Rectal smooth muscle tissue (tissue), 1 donor: ENCODE measurements around the gene VENTX.
A peak's percentile ranks its signal among the peaks of the same experiment; 100 is the strongest.
"Not testable (repeated sequence)": the region's sequence is repeated elsewhere in the genome, so short reads cannot be mapped to it uniquely, and the experiment has no call there.

ENCODE experiments used
- H3K27ac ChIP-seq: one replicate; pipeline ENCODE4 v1.7.0; 2013; ENCODE audit warnings: low read depth, low read length, inconsistent platforms
- H3K27me3 ChIP-seq: one replicate; pipeline ENCODE4 v1.7.0; 2013; ENCODE audit warnings: low read length; ENCODE audit not compliant: control insufficient read depth, insufficient read depth
- H3K36me3 ChIP-seq: one replicate; pipeline ENCODE4 v1.7.0; 2013; ENCODE audit warnings: low read length; ENCODE audit not compliant: control insufficient read depth, insufficient read depth
- H3K4me1 ChIP-seq: one replicate; pipeline ENCODE4 v1.7.0; 2013; ENCODE audit warnings: low read length; ENCODE audit not compliant: control insufficient read depth, insufficient read depth
- H3K4me3 ChIP-seq: one replicate; pipeline ENCODE4 v1.7.0; 2013; ENCODE audit warnings: low read length
- H3K9ac ChIP-seq: one replicate; pipeline ENCODE4 v1.7.0; 2013; ENCODE audit warnings: low read length

Gene VENTX

GRCh38 chr10:133226251-133226808 is 11.3 kb upstream of the VENTX start:
- Histone ChIP-seq H3K4me3 (no peak overlapping the region), H3K27ac (no peak overlapping the region), H3K27me3 (peaks cover 2% of the 10 kb centered on the region), H3K4me1 (no peaks in the 10 kb centered on the region), H3K9ac (no peak overlapping the region), H3K36me3 (no peaks in the 10 kb centered on the region)

GRCh38 chr10:133227256-133227655 is 10.4 kb upstream of the VENTX start:
- Histone ChIP-seq H3K9ac (no peak overlapping the region), H3K27ac (no peak overlapping the region), H3K27me3 (peaks cover 7% of the 10 kb centered on the region), H3K4me1 (no peaks in the 10 kb centered on the region), H3K36me3 (no peaks in the 10 kb centered on the region), H3K4me3 (no peak overlapping the region)

GRCh38 chr10:133229265-133230043 is 8.2 kb upstream of the VENTX start:
- H3K27ac ChIP-seq, result no peak overlapping the region
- no peaks in the 10 kb centered on the region for H3K36me3 ChIP-seq
- peaks cover 7% of the 10 kb centered on the region for H3K27me3 ChIP-seq
- H3K9ac ChIP-seq, result no peak overlapping the region
- no peaks in the 10 kb centered on the region for H3K4me1 ChIP-seq
- H3K4me3 ChIP-seq, result no peak overlapping the region

GRCh38 chr10:133230044-133230361 is 7.7 kb upstream of the VENTX start, which contains the start of gene UTF1:
UTF1 (plus strand) TSS chr10:133230217; CDS start chr10:133230289, 72 bp downstream.
- Histone ChIP-seq H3K27me3 (peaks cover 7% of the 10 kb centered on the region), H3K4me1 (no peaks in the 10 kb centered on the region), H3K27ac (no peak within 1 kb of the TSS), H3K4me3 (no peak within 1 kb of the TSS), H3K36me3 (no peaks in the 10 kb centered on the region), H3K9ac (no peak within 1 kb of the TSS)

GRCh38 chr10:133230387-133231195 is 7.1 kb upstream of the VENTX start:
- Histone ChIP-seq H3K27ac (no peak overlapping the region), H3K36me3 (no peaks in the 10 kb centered on the region), H3K9ac (no peak overlapping the region), H3K27me3 (peaks cover 7% of the 10 kb centered on the region), H3K4me3 (no peak overlapping the region), H3K4me1 (no peaks in the 10 kb centered on the region)

GRCh38 chr10:133231244-133231945 is 6.3 kb upstream of the VENTX start:
- Histone ChIP-seq H3K27me3 (peaks cover 10% of the 10 kb centered on the region), H3K27ac (no peak overlapping the region), H3K4me1 (no peaks in the 10 kb centered on the region)

GRCh38 chr10:133231946-133232574 is 5.6 kb upstream of the VENTX start:
- no peak overlapping the region for H3K4me3 ChIP-seq
- no peaks in the 10 kb centered on the region for H3K36me3 ChIP-seq
- no peaks in the 10 kb centered on the region for H3K4me1 ChIP-seq
- H3K9ac ChIP-seq, result no peak overlapping the region
- peaks cover 15% of the 10 kb centered on the region for H3K27me3 ChIP-seq
- H3K27ac ChIP-seq, result no peak overlapping the region

More at GRCh38 chr10:133231244-133231945, 6.3 kb upstream of the VENTX start:
- H3K9ac ChIP-seq, result no peak overlapping the region
- no peaks in the 10 kb centered on the region for H3K36me3 ChIP-seq
- H3K4me3 ChIP-seq, result no peak overlapping the region

GRCh38 chr10:133234796-133235195 is 2.9 kb upstream of the VENTX start:
- not testable (repeated sequence) for H3K9ac ChIP-seq, H3K36me3 ChIP-seq, H3K27ac ChIP-seq, H3K4me1 ChIP-seq, H3K4me3 ChIP-seq
- peaks cover 22% of the 10 kb centered on the region for H3K27me3 ChIP-seq

GRCh38 chr10:133235265-133235855 is 2.3 kb upstream of the VENTX start:
- H3K4me1 ChIP-seq, result no peaks in the 10 kb centered on the region
- no peaks in the 10 kb centered on the region for H3K36me3 ChIP-seq
- no peak overlapping the region for H3K4me3 ChIP-seq
- H3K27me3 ChIP-seq, result peaks cover 22% of the 10 kb centered on the region
- H3K27ac ChIP-seq, result no peak overlapping the region
- no peak overlapping the region for H3K9ac ChIP-seq

GRCh38 chr10:133235932-133236331 is 1.7 kb upstream of the VENTX start:
- no peaks in the 10 kb centered on the region for H3K36me3 ChIP-seq
- peaks cover 23% of the 10 kb centered on the region for H3K27me3 ChIP-seq
- H3K4me3 ChIP-seq, result peak overlapping the region; percentile 27
- no peak overlapping the region for H3K9ac ChIP-seq
- no peak overlapping the region for H3K27ac ChIP-seq
- no peaks in the 10 kb centered on the region for H3K4me1 ChIP-seq

GRCh38 chr10:133236401-133237240 is 1.0 kb upstream of the VENTX start:
- peaks cover 25% of the 10 kb centered on the region for H3K27me3 ChIP-seq
- no peak overlapping the region for H3K9ac ChIP-seq
- H3K4me3 ChIP-seq, result no peak overlapping the region
- no peak overlapping the region for H3K27ac ChIP-seq
- H3K4me1 ChIP-seq, result no peaks in the 10 kb centered on the region
- H3K36me3 ChIP-seq, result no peaks in the 10 kb centered on the region
